Activated naive CD4-positive, alpha-beta T cell treated with anti-CD3 and anti-CD28 coated beads, Interleukin-2, amount 10 ng/mL, durations not matched to agents 7 days and 5 days (primary cell): ENCODE data around the gene IFNL2.
"Not testable (repeated sequence)": the region's sequence is repeated elsewhere in the genome, so short reads cannot be mapped to it uniquely, and the experiment has no call there.

Experiments used
- CTCF ChIA-PET: fragments of 350-600 bp; sonication (Branson Sonifier 250); formaldehyde crosslinking; loops from one replicate; lab custom pipeline; 2021; ENCODE audit warnings: antibody characterized with exemption; lab: Charles Lee
- DNase-seq: peaks from one replicate; pipeline ENCODE4 v3.0.0-alpha.2; 2020
- H3K27ac Mint-ChIP-seq: one replicate; pipeline ENCODE4 v1.8.0; 2021; ENCODE audit warnings: mild to moderate bottlenecking, moderate library complexity, mixed read lengths
- H3K27me3 Mint-ChIP-seq: one replicate; pipeline ENCODE4 v1.8.0; 2021; ENCODE audit warnings: mild to moderate bottlenecking, mixed read lengths
- H3K36me3 Mint-ChIP-seq: one replicate; pipeline ENCODE4 v1.8.0; 2021; ENCODE audit warnings: mixed read lengths
- H3K4me1 Mint-ChIP-seq: one replicate; pipeline ENCODE4 v1.8.0; 2021; ENCODE audit warnings: mixed read lengths
- H3K4me3 Mint-ChIP-seq: one replicate; pipeline ENCODE4 v1.8.0; 2021; ENCODE audit warnings: mild to moderate bottlenecking, moderate library complexity, mixed read lengths
- H3K9me3 Mint-ChIP-seq: one replicate; pipeline ENCODE4 v1.8.0; 2021; ENCODE audit warnings: mixed read lengths

IFNL2 gene

GRCh38 chr19:39245166-39245565 is 23.0 kb upstream of the IFNL2 start:
- H3K4me1 Mint-ChIP-seq, H3K9me3 Mint-ChIP-seq, CTCF ChIA-PET, H3K27ac Mint-ChIP-seq, DNase-seq, H3K4me3 Mint-ChIP-seq, H3K36me3 Mint-ChIP-seq: not testable (repeated sequence)
- peaks cover 48% of the 10 kb centered on the region for H3K27me3 Mint-ChIP-seq

- CTCF ChIA-PET = no interaction called here
- Mint-ChIP-seq H3K27ac (no peak overlapping the region), H3K4me3 (no peak overlapping the region), H3K9me3 (no peaks in the 10 kb centered on the region), H3K4me1 (no peaks in the 10 kb centered on the region), H3K36me3 (no peaks in the 10 kb centered on the region), H3K27me3 (peaks cover 52% of the 10 kb centered on the region)
- DNase-seq = peak; percentile 33
These were observed 21.1 kb upstream of the IFNL2 start for GRCh38 chr19:39246951-39247669.

- no peaks in the 10 kb centered on the region for H3K36me3 Mint-ChIP-seq
- peaks cover 57% of the 10 kb centered on the region for H3K27me3 Mint-ChIP-seq
- no peaks in the 10 kb centered on the region for H3K9me3 Mint-ChIP-seq
- CTCF ChIA-PET = no interaction called here
- H3K27ac Mint-ChIP-seq = no peak overlapping the region
- DNase-seq = no peak
- peaks cover 5% of the 10 kb centered on the region for H3K4me1 Mint-ChIP-seq
- H3K4me3 Mint-ChIP-seq = no peak overlapping the region
These were observed 20.2 kb upstream of the IFNL2 start for GRCh38 chr19:39247701-39248664.

GRCh38 chr19:39248806-39249205 is 19.4 kb upstream of the IFNL2 start, which contains the start of gene IFNL4:
Gene IFNL4, minus strand, starts transcription at chr19:39248856.
- no peaks in the 10 kb centered on the region for H3K36me3 Mint-ChIP-seq
- H3K9me3 Mint-ChIP-seq = no peaks in the 10 kb centered on the region
- H3K27ac Mint-ChIP-seq = no peak within 1 kb of the TSS
- no peak for DNase-seq
- CTCF ChIA-PET = no interaction called here
- H3K4me3 Mint-ChIP-seq = no peak within 1 kb of the TSS
- peaks cover 5% of the 10 kb centered on the region for H3K4me1 Mint-ChIP-seq
- H3K27me3 Mint-ChIP-seq = peaks cover 56% of the 10 kb centered on the region

- CTCF ChIA-PET = no interaction called here
- Mint-ChIP-seq H3K36me3 (no peaks in the 10 kb centered on the region), H3K27ac (no peak overlapping the region), H3K4me1 (peaks cover 5% of the 10 kb centered on the region), H3K27me3 (peaks cover 55% of the 10 kb centered on the region), H3K9me3 (no peaks in the 10 kb centered on the region), H3K4me3 (no peak overlapping the region)
- DNase-seq = no peak
These were observed 17.1 kb upstream of the IFNL2 start for GRCh38 chr19:39251081-39251480.

GRCh38 chr19:39251846-39252245 is 16.4 kb upstream of the IFNL2 start:
- CTCF ChIA-PET = no interaction called here
- peaks cover 61% of the 10 kb centered on the region for H3K27me3 Mint-ChIP-seq

GRCh38 chr19:39252458-39252857 is 15.7 kb upstream of the IFNL2 start:
- H3K9me3 Mint-ChIP-seq = no peaks in the 10 kb centered on the region
- DNase-seq = no peak
- H3K27me3 Mint-ChIP-seq = peaks cover 58% of the 10 kb centered on the region
- H3K4me1 Mint-ChIP-seq = peaks cover 5% of the 10 kb centered on the region
- no peaks in the 10 kb centered on the region for H3K36me3 Mint-ChIP-seq
- CTCF ChIA-PET = no interaction called here
- H3K4me3 Mint-ChIP-seq = no peak overlapping the region
- H3K27ac Mint-ChIP-seq = no peak overlapping the region

More at GRCh38 chr19:39251846-39252245, 16.4 kb upstream of the IFNL2 start:
- Mint-ChIP-seq H3K9me3 (no peaks in the 10 kb centered on the region), H3K27ac (no peak overlapping the region), H3K36me3 (no peaks in the 10 kb centered on the region), H3K4me1 (peaks cover 5% of the 10 kb centered on the region), H3K4me3 (no peak overlapping the region)
- no peak for DNase-seq

- no peak overlapping the region for H3K27ac Mint-ChIP-seq
- H3K4me3 Mint-ChIP-seq = no peak overlapping the region
- CTCF ChIA-PET = no interaction called here
- H3K27me3 Mint-ChIP-seq = peaks cover 47% of the 10 kb centered on the region
- H3K36me3 Mint-ChIP-seq = no peaks in the 10 kb centered on the region
- peaks cover 5% of the 10 kb centered on the region for H3K4me1 Mint-ChIP-seq
- no peaks in the 10 kb centered on the region for H3K9me3 Mint-ChIP-seq
- DNase-seq = no peak
These were observed 14.6 kb upstream of the IFNL2 start for GRCh38 chr19:39253374-39254149.

- H3K4me1 Mint-ChIP-seq = peaks cover 5% of the 10 kb centered on the region
- H3K27ac Mint-ChIP-seq = no peak overlapping the region
- H3K27me3 Mint-ChIP-seq = peaks cover 39% of the 10 kb centered on the region
- DNase-seq = no peak
- H3K4me3 Mint-ChIP-seq = no peak overlapping the region
- no peaks in the 10 kb centered on the region for H3K36me3 Mint-ChIP-seq
- CTCF ChIA-PET = no interaction called here
- H3K9me3 Mint-ChIP-seq = no peaks in the 10 kb centered on the region
These were observed 13.5 kb upstream of the IFNL2 start for GRCh38 chr19:39254531-39255345.

GRCh38 chr19:39257227-39257626 is 11.0 kb upstream of the IFNL2 start:
- Mint-ChIP-seq H3K4me1 (peaks cover 5% of the 10 kb centered on the region), H3K36me3 (no peaks in the 10 kb centered on the region), H3K27ac (no peak overlapping the region), H3K9me3 (no peaks in the 10 kb centered on the region), H3K4me3 (no peak overlapping the region), H3K27me3 (peaks cover 39% of the 10 kb centered on the region)
- DNase-seq = no peak
- CTCF ChIA-PET = no interaction called here

- CTCF ChIA-PET = no interaction called here
- DNase-seq = no peak
- Mint-ChIP-seq H3K27ac (no peak overlapping the region), H3K9me3 (no peaks in the 10 kb centered on the region), H3K36me3 (no peaks in the 10 kb centered on the region), H3K4me1 (no peaks in the 10 kb centered on the region), H3K27me3 (peaks cover 58% of the 10 kb centered on the region), H3K4me3 (no peak overlapping the region)
These were observed 6.5 kb upstream of the IFNL2 start for GRCh38 chr19:39261704-39262103.

- no peak for DNase-seq
- Mint-ChIP-seq H3K27me3 (peaks cover 61% of the 10 kb centered on the region), H3K9me3 (no peaks in the 10 kb centered on the region), H3K4me3 (no peak overlapping the region), H3K4me1 (no peaks in the 10 kb centered on the region), H3K36me3 (no peaks in the 10 kb centered on the region), H3K27ac (no peak overlapping the region)
- CTCF ChIA-PET = no interaction called here
These were observed 5.7 kb upstream of the IFNL2 start for GRCh38 chr19:39262496-39262895.

GRCh38 chr19:39263912-39264305 is 4.3 kb upstream of the IFNL2 start:
- H3K4me1 Mint-ChIP-seq = no peaks in the 10 kb centered on the region
- no peaks in the 10 kb centered on the region for H3K9me3 Mint-ChIP-seq
- H3K36me3 Mint-ChIP-seq = no peaks in the 10 kb centered on the region
- no peak for DNase-seq
- H3K27ac Mint-ChIP-seq = no peak overlapping the region
- peaks cover 70% of the 10 kb centered on the region for H3K27me3 Mint-ChIP-seq
- CTCF ChIA-PET = no interaction called here
- no peak overlapping the region for H3K4me3 Mint-ChIP-seq
